Neuronal stem cell (in vitro differentiated cells): ENCODE results near the gene TGM2. TPM values are rescaled to one million over a fixed set of nuclear protein-coding genes. Genes with fewer than 3 reads are reported as not detected.

Source experiments
- small RNA-seq: library from polyadenylated mRNA; stranded (forward); fragments of <200 nt; extraction: miRNeasy Mini kit (QIAGEN cat#:217004); gene quantifications from one replicate; pipeline ENCODE3, GENCODE V24; 2013; ENCODE audit not compliant: insufficient read depth

The TGM2 gene

Small RNA genes lying within 50 kb of the gene (small RNA-seq; reads per million reads assigned to genes)
- not detected for gene RN7SL237P
